MM.1S (cell line): ENCODE results near the gene LIPG.

Source experiments
- DNase-seq: peaks from one replicate; pipeline ENCODE4 v3.0.0-alpha.2; 2015
- H2AFZ ChIP-seq: fragments of 300-600 bp; sonication (generic); 2 replicates; pipeline ENCODE4 v1.6.0; 2016; ENCODE audit warnings: antibody characterized with exemption, low read length
- H3F3A ChIP-seq: fragments of 300-600 bp; sonication (generic); 2 replicates; pipeline ENCODE4 v1.6.1; 2016; ENCODE audit warnings: mild to moderate bottlenecking, antibody characterized with exemption, low read length, moderate library complexity, mixed read lengths; ENCODE audit not compliant: insufficient read depth
- H3K27ac ChIP-seq: fragments of 300-600 bp; sonication (generic); 2 replicates; pipeline ENCODE4 v1.5.1; 2016; ENCODE audit warnings: mild to moderate bottlenecking, low read length
- H3K27me3 ChIP-seq: fragments of 300-600 bp; sonication (generic); replicated peaks from 2 replicates; pipeline ENCODE4 v1.6.0; 2016; ENCODE audit warnings: low read length; ENCODE audit not compliant: insufficient read depth
- H3K36me3 ChIP-seq: fragments of 300-600 bp; sonication (generic); replicated peaks from 2 replicates; pipeline ENCODE4 v1.6.1; 2016; ENCODE audit warnings: mild to moderate bottlenecking, low read length, mixed read lengths; ENCODE audit not compliant: insufficient read depth
- H3K4me1 ChIP-seq: fragments of 300-600 bp; sonication (generic); 2 replicates; pipeline ENCODE4 v1.6.1; 2016; ENCODE audit warnings: low read length, mixed read lengths
- H3K4me2 ChIP-seq: fragments of 300-600 bp; sonication (generic); 2 replicates; pipeline ENCODE4 v1.6.0; 2016; ENCODE audit warnings: low read depth, low read length
- H3K4me3 ChIP-seq: fragments of 300-600 bp; sonication (generic); 2 replicates; pipeline ENCODE4 v1.5.1; 2016; ENCODE audit warnings: low read length, mixed read lengths
- H3K79me2 ChIP-seq: fragments of 300-600 bp; sonication (generic); 2 replicates; pipeline ENCODE4 v1.6.1; 2016; ENCODE audit warnings: mixed run types, low read length, mixed read lengths
- H3K9ac ChIP-seq: fragments of 300-600 bp; sonication (generic); 2 replicates; pipeline ENCODE4 v1.6.1; 2016; ENCODE audit warnings: low read length, mixed read lengths
- H3K9me2 ChIP-seq: fragments of 300-600 bp; sonication (generic); replicated peaks from 2 replicates; pipeline ENCODE4 v1.6.1; 2016; ENCODE audit warnings: mild to moderate bottlenecking, low read length, mixed read lengths; ENCODE audit not compliant: insufficient read depth
- H3K9me3 ChIP-seq: fragments of 300-600 bp; sonication (generic); replicated peaks from 2 replicates; pipeline ENCODE4 v1.6.1; 2016; ENCODE audit warnings: mild to moderate bottlenecking, low read length, mixed read lengths; ENCODE audit not compliant: insufficient read depth
- H4K20me1 ChIP-seq: fragments of 300-600 bp; sonication (generic); 2 replicates; pipeline ENCODE4 v1.6.1; 2016; ENCODE audit warnings: mild to moderate bottlenecking, low read length, moderate library complexity, mixed read lengths; ENCODE audit not compliant: insufficient read depth
- CTCF ChIP-seq: fragments of 300-600 bp; sonication (generic); IDR thresholded peaks from 2 replicates; pipeline ENCODE4 v1.5.1; 2016; ENCODE audit warnings: antibody characterized with exemption, low read length, mixed read lengths
- EZH2 ChIP-seq: fragments of 300-600 bp; sonication (generic); optimal IDR thresholded peaks from 2 replicates; pipeline ENCODE3; 2017; ENCODE audit warnings: low read depth, mild to moderate bottlenecking, antibody characterized with exemption, low read length, mixed read lengths
- EZH2phosphoT487 ChIP-seq: fragments of 300-600 bp; sonication (generic); IDR thresholded peaks from 2 replicates; pipeline ENCODE4 v1.6.1; 2018; ENCODE audit warnings: antibody characterized with exemption, low read length

The LIPG gene

GRCh38 chr18:49548229-49548636 is 13.6 kb upstream of the LIPG start:
- Histone ChIP-seq H3K27ac (no peak overlapping the region), H3K4me1 (peaks cover 9% of the 10 kb centered on the region), H4K20me1 (no peaks in the 10 kb centered on the region), H3K9ac (no peak overlapping the region), H3K27me3 (no peaks in the 10 kb centered on the region), H3F3A (no peaks in the 10 kb centered on the region), H3K9me3 (no peaks in the 10 kb centered on the region), H3K36me3 (no peaks in the 10 kb centered on the region), H3K79me2 (no peaks in the 10 kb centered on the region), H3K4me3 (no peak overlapping the region), H3K9me2 (no peaks in the 10 kb centered on the region), H3K4me2 (no peak overlapping the region), H2AFZ (no peak overlapping the region)
- DNase-seq = no peak
- TF ChIP-seq EZH2phosphoT487 (no peak), EZH2 (no peak), CTCF (no peak)

- H2AFZ ChIP-seq = no peak overlapping the region
- no peak for DNase-seq
- peaks cover 9% of the 10 kb centered on the region for H3K4me1 ChIP-seq
- no peaks in the 10 kb centered on the region for H3K27me3 ChIP-seq
- no peaks in the 10 kb centered on the region for H3K9me3 ChIP-seq
- no peak overlapping the region for H3K4me2 ChIP-seq
- H3K9ac ChIP-seq = no peak overlapping the region
- no peaks in the 10 kb centered on the region for H3K9me2 ChIP-seq
- no peak overlapping the region for H3K4me3 ChIP-seq
- no peaks in the 10 kb centered on the region for H3K79me2 ChIP-seq
- no peak overlapping the region for H3K27ac ChIP-seq
- H3K36me3 ChIP-seq = no peaks in the 10 kb centered on the region
- H3F3A ChIP-seq = no peaks in the 10 kb centered on the region
- H4K20me1 ChIP-seq = no peaks in the 10 kb centered on the region
- no peak for TF ChIP-seq EZH2phosphoT487
- TF ChIP-seq CTCF = no peak
- TF ChIP-seq EZH2 = no peak
Observed at GRCh38 chr18:49550621-49551339, 11.1 kb upstream of the LIPG start.

GRCh38 chr18:49553003-49553402 is 8.9 kb upstream of the LIPG start:
- no peaks in the 10 kb centered on the region for H3K9me2 ChIP-seq
- TF ChIP-seq EZH2 (no peak), EZH2phosphoT487 (no peak), CTCF (no peak)

More at GRCh38 chr18:49553003-49553402, 8.9 kb upstream of the LIPG start:
- no peak overlapping the region for H3K4me3 ChIP-seq
- H3K36me3 ChIP-seq = no peaks in the 10 kb centered on the region
- H3K27ac ChIP-seq = no peak overlapping the region
- no peaks in the 10 kb centered on the region for H4K20me1 ChIP-seq
- H2AFZ ChIP-seq = no peak overlapping the region
- H3K4me2 ChIP-seq = no peak overlapping the region
- H3K4me1 ChIP-seq = peaks cover 3% of the 10 kb centered on the region; the same call in 1 of the 2 replicates
- H3K79me2 ChIP-seq = no peaks in the 10 kb centered on the region
- H3K27me3 ChIP-seq = no peaks in the 10 kb centered on the region
- H3F3A ChIP-seq = no peaks in the 10 kb centered on the region
- H3K9ac ChIP-seq = no peak overlapping the region
- H3K9me3 ChIP-seq = no peaks in the 10 kb centered on the region
- no peak for DNase-seq
